Keratinocyte (primary cell): ENCODE measurements around the gene ETV3.

Experiments used
- EZH2 ChIP-seq: IDR thresholded peaks from one replicate; pipeline ENCODE4 v1.6.1; 2012; ENCODE audit warnings: inconsistent platforms, mild to moderate bottlenecking, low read length, moderate library complexity
- TF ChIP-seq, protein P1 (sequence below), 3 experiments: IDR thresholded peaks in 1 of 3; conservative IDR thresholded peaks in 1 of 3; optimal IDR thresholded peaks in 1 of 3; 2 replicates in 2 of 3; 3 replicates in 1 of 3; pipeline versions ENCODE3 to v1.5.1; 2011; ENCODE audit warnings: low read length in 3 of 3, mild to moderate bottlenecking in 3 of 3, moderate library complexity in 2 of 3, control low read depth in 1 of 3, inconsistent platforms in 1 of 3; ENCODE audit not compliant: insufficient read depth in 2 of 3; ENCODE audit errors: extremely low read depth in 1 of 3

DNA sequence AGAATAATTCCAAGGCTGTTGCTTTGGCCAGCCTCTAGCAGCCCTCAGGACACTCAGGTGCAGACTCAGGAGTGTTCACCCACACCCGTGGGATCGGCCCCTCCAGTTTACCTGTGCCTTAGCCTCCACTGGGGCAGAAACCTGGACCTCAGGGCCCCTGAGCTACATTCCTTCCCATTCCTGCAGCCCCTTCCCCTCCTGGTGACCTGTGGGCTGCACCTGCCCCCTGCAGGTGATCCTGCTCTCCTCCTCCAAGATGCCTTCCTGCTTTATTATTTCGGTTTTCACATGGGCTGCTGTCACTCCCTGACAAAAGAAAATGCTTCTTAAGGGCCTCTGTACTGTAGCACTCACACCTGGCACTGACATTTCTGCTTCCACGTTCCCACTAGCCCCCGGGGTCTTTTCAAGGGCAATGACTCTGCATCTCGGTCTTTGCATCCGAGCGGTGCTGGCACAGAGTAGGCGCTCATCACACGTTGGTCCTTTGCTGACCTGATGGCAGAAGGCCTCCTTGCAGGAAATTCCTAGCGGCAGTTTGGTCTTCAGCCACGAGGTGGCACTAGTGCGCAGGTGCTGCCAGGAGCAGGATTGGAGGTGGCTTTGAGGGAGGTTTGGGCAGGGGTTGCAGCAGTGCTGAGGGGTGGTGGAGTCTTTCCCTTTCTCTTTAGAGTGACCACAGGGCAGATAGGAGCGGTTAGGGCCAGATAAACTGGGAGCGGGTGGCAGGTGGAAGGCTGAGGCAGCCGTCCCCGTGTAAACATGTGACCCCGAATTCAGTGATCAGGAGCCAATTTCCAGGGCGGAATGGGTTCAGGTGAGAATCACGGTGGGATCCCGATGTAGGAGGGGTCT lies 25.3 kb upstream of the ETV3 start:
- TF ChIP-seq, protein P1, sequence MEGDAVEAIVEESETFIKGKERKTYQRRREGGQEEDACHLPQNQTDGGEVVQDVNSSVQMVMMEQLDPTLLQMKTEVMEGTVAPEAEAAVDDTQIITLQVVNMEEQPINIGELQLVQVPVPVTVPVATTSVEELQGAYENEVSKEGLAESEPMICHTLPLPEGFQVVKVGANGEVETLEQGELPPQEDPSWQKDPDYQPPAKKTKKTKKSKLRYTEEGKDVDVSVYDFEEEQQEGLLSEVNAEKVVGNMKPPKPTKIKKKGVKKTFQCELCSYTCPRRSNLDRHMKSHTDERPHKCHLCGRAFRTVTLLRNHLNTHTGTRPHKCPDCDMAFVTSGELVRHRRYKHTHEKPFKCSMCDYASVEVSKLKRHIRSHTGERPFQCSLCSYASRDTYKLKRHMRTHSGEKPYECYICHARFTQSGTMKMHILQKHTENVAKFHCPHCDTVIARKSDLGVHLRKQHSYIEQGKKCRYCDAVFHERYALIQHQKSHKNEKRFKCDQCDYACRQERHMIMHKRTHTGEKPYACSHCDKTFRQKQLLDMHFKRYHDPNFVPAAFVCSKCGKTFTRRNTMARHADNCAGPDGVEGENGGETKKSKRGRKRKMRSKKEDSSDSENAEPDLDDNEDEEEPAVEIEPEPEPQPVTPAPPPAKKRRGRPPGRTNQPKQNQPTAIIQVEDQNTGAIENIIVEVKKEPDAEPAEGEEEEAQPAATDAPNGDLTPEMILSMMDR (optimal IDR thresholded peaks at IDR 0.05 in 1 of 3, IDR thresholded peaks at IDR 0.05 in 1 of 3, conservative IDR thresholded peaks at IDR 0.05 in 1 of 3; ENCODE audit: extremely low read depth in 1 of 3, insufficient read depth in 2 of 3, low read length in 3 of 3), result peak; percentile 93 to 95 (median 95)
- TF ChIP-seq EZH2, result no peak
